ENCODE measurements around the gene RPL5.

RPL5 gene

DNA sequence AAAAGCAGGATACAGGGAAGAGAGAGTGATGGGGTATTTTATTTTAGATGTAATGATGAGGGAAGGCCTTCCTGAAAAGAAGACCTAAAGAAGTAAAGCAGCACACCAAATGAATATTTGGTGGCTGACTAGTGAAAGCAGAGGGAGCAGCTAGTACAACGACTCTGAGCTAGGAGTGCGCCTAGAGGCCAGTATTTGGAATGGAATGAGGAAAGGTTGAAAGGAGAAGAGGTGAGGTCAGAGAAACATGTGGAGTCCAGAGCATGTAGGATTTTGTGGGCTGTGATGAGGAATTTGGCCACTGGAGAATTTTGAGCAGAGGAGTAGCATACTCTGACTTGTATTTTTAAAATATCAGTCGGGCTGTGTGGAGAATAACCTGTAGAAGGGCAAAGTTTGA lies 11.8 kb upstream of the RPL5 start:
- peak; percentile 34 for DNase-seq (ENCODE audit: low read depth, low spot score)

GRCh38 chr1:92820551-92820950 lies 11.3 kb upstream of the RPL5 start:
- DNase-seq (ENCODE audit: low read depth, low spot score): no peak

DNA sequence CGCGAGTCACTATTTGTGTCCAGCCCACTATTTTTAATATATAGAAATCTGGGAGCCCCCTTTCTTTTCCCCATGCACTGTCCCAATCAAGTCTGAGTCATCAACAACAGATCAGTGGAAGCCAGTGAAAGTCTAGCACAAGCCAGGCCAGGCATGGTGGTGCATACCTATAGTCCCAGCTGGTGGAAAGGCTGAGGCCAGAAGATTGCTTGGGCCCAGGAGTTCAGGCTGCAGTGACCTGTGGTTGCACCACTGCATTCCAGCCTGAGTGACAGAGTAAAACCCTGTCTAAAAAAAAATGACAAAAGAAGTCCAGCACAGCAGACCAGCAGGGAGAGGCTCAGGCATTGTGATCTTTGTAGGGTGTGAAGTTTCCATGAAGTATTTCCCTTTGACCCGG lies 9.0 kb upstream of the RPL5 start:
- DNase-seq (ENCODE audit: low read depth, low spot score): peak; percentile 71

GRCh38 chr1:92826792-92827191 lies 5.0 kb upstream of the RPL5 start:
- no peak for DNase-seq (ENCODE audit: low read depth, low spot score)

DNA sequence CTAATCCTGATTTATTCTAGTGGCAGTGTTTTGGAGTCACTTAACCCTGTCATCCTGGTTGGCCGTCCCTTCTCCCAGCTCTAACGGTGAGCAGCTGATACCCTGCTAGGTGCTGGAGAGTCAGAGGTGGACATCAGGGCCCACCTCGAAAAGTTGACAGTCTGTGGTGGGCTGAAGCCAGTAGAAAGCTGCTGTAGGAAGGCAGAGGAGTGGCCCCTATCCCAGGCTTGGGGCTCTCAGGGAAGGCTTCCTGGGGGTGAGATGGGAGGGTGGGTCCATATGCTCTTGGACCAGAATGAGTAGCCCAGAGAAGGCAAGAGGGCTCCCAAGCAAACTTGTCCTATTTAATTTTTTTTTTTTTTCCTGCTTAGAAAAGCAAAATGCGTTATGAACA lies 475 bp upstream of the RPL5 start:
- DNase-seq (ENCODE audit: low read depth, low spot score): peak; percentile 11

DNA sequence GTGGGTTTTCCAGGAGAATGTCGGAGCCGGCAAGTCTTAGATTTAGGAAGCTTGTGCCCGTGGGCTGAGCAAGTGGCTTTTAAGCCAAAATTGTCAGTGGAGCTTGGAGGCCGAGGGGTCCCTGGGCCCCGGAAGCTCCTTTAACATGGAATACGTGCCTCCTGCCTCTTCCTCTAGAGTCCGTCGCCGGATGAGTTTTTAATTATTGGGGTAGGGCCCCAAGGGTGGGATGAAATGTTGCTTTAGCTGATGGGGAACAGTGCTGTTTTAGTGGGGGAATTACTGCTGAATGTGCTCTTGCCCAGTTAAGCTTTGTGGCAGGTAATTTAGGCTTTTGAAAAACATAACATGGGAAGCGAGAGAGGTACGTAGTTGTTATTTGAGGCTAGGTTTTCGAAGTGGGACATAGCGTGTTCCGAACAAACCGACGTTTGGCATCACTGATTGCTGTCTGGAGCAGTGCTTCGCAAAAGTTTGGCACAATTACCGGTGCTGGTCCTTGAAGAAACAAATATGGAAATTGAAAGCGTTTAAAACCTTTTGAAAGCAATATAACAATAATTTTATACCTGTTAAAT lies 786 bp downstream of the RPL5 start:
- DNase-seq (ENCODE audit: low read depth, low spot score): peak; percentile 35

- DNase-seq (ENCODE audit: low read depth, low spot score): no peak
Observed at GRCh38 chr1:92833840-92834239, 2.0 kb downstream of the RPL5 start.

- DNase-seq (ENCODE audit: low read depth, low spot score): no peak
Observed at GRCh38 chr1:92834617-92835016, 2.8 kb downstream of the RPL5 start.

GRCh38 chr1:92837062-92837461 lies 5.2 kb downstream of the RPL5 start:
- no peak for DNase-seq (ENCODE audit: low read depth, low spot score)

DNA sequence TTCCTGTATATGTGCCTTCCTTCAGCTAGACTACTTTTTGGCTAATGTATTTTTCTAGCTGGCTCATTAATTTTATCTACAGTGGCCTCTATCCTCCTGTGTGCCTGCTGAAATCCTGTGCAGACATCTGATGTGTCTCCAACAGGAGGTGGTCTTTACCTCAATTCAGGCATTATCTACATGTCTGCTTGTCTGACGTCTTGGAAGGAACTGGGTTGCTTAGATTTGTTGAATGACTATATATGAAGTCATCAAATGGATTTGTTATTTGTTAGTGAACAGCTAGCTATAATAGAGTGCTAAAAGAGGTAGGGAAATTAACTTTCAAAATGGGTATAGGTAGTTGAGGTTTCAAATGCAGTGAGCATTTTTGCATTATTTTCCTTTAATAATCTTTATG lies 6.7 kb downstream of the RPL5 start:
- no peak for DNase-seq (ENCODE audit: low read depth, low spot score)

- DNase-seq (ENCODE audit: low read depth, low spot score): no peak
Observed at GRCh38 chr1:92839442-92839841, 7.6 kb downstream of the RPL5 start.

- no peak for DNase-seq (ENCODE audit: low read depth, low spot score)
Observed at GRCh38 chr1:92840600-92840999, 8.8 kb downstream of the RPL5 start.

- DNase-seq (ENCODE audit: low read depth, low spot score): no peak
Observed at GRCh38 chr1:92842082-92843045, 10.5 kb downstream of the RPL5 start.

- DNase-seq (ENCODE audit: low read depth, low spot score): no peak
Observed at GRCh38 chr1:92843046-92843423, 11.2 kb downstream of the RPL5 start.

GRCh38 chr1:92843429-92844352 lies 11.9 kb downstream of the RPL5 start:
- DNase-seq (ENCODE audit: low read depth, low spot score): no peak

- DNase-seq (ENCODE audit: low read depth, low spot score): no peak
Observed at GRCh38 chr1:92844439-92844838, 12.6 kb downstream of the RPL5 start.

GRCh38 chr1:92845908-92846307 lies 14.1 kb downstream of the RPL5 start:
- no peak for DNase-seq (ENCODE audit: low read depth, low spot score)

GRCh38 chr1:92848201-92848600 lies 16.4 kb downstream of the RPL5 start:
- DNase-seq (ENCODE audit: low read depth, low spot score): no peak

DNA sequence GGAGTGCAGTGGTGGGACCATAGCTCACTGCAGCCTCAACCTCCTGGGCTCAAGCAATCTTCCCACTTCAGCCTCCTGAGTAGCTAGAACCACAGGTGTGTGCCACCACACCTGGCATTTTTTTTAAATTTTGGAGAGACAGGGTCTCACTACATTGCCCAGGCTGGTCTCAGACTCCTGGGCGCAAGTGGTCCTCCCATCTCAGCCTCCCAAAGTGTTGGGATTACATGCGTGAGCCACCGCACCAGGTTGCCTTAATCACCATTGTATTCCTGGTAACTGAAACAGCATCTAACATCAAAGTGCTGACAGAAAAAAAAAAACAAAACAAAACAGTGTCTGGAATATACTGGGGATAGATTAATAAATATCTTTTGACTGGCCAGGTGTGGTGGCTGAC lies 18.2 kb downstream of the RPL5 start:
- DNase-seq (ENCODE audit: low read depth, low spot score): no peak

GRCh38 chr1:92851729-92852128 lies 19.9 kb downstream of the RPL5 start:
- no peak for DNase-seq (ENCODE audit: low read depth, low spot score)

GRCh38 chr1:92853299-92853698 lies 21.5 kb downstream of the RPL5 start:
- no peak for DNase-seq (ENCODE audit: low read depth, low spot score)

- DNase-seq (ENCODE audit: low read depth, low spot score): no peak
Observed at GRCh38 chr1:92854101-92854785, 22.4 kb downstream of the RPL5 start.
